ENCODE measurements around the gene CDKN2D.

CDKN2D gene

DNA sequence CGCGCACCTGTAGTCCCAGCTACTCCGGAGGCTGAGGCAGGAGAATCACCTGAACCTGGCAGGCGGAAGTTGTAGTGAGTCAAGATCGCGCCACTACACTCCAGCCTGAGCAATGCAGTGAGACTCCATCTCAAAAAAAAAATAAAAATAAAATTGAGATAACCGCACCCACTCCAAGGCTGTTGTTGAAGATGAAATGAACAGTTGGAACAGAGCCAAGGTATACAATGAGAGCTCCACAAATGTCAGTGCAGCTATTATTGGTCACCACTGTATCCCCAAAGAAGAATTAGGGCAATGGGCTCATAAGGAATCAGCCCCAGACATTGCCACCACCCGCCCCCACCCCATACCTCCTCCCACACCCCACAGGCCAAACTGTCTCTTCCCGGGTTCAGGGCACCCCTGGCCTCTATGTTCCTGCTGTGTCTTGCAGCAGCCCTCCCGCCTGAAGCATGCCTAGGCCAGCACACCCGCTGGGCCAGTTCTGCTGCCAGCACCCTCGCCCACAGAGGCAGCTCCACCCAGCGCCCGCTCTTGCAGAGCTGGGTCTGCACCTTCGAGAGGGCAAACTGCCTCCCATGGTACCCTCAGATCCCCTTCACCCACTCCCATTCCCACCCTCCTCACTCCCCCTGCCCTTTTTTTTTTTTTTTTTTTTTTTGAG lies 48.0 kb downstream of the CDKN2D start:
- no peak for DNase-seq (ENCODE audit: low read depth)

DNA sequence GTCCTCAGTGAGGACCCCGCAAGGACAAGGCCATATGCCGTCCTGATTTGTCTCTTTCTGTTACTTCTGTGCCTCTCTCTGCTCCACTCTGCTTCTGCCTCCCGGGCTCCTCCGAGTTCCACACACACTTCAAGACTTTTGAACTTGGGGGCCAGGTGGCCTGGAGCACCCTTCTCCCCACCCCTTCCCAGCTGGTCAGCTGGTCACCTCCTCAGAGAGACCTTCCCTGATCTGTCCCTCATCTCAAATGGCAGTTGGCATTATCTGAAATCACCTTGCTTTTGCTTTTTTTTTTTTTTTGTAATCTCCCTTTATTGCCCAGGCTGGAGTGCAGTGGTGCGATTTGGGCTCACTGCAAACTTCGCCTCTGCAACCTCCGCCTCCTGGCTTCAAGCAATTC lies 49.4 kb downstream of the CDKN2D start:
- DNase-seq (ENCODE audit: low read depth), result no peak

DNA sequence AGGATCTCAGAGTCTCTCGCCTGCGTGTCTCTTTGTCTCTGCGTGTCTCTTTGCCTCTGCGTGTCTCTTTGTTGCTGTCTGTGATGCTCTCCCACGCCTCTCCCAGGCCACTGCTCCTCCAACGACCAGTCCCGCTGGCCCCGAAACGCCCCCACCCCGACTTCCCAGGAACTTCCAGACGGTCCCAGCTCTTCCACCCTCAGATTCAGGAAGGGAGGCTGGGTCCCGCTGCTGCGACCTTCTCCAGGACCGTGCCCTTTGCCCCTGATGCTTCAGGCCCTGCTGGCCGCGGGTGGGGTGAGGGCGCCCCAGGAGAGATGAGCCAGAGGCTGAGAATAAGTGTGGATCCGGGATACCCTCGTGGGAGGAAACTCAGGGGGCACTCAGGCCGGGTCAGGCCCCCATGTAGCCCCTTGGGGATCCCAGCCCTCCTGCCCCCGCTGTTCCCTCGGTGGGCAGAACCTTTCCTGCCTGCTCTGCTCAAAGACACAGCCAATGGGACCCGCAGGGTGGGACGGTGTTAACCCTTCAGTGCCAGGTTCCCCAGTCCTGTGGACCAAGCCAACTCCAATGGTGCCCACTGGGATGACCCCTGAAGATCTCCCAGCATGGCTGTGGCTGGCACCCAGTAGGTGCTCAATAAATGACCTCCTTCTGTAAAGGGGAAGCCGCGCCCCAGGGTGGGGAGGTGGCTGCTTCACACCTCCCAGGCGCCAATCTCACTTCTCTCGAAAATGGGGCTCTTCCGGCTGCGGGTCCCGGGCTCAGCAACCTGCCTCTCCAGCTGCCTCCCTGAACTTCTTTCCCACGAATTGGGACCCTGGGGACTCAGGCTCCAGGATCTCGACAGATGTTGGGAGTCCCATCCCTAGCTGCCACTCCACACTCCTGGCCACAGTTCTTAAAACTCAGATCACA lies 50.1 kb downstream of the CDKN2D start:
- DNase-seq (ENCODE audit: low read depth), result no peak

DNA sequence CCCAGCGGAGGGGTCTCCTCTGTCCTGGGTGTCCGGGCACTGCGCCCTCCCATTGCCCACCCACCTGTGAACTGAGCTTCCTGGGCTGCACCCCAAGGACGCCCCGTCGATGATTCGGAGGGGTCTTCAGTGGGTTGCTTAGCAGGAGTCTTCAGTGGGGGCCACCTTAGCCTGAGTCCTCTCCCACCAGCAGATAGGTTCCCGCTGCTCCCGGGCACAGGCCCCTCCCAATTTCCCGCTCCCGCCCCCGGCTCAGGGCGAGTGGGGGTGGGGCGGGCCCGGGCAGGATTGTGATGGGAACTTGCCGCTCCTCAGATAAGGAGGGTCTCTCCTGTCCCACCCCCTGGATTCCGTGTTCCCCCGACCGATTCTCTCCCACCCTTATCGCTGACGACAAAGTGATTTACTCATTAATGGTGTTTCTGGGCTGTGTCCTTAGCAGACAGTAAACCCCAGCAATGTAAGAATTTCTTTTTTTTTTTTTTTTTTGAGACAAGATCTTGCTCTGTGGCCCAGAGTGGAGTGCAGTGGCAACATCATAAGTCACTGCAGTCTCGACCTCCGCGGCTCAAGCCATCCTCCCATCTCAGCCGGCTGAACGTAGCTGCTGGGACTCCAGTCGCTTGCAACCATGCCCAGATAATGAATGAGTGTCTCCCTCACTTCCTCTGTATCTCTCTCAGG lies 50.9 kb downstream of the CDKN2D start:
- no peak for DNase-seq (ENCODE audit: low read depth)

DNA sequence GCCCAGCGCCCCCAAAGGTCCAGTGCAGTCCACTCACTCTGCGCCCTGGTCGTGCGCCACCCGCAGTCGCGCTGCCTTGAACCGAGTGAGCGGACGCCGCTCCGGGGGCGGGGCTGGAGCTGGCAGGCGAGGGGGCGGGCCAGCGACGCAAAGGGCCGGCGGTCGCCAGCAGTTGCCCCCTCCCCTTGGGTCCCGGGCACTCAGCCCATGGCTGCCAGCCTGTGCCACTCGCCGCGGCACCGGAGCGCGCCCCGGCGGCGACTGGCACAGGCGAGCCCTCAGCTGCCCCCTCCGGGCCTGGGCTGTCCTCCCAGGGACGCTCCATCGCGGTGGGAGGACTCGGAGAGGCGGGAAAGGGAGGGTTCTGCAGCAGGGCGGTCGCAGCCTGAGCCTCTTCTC lies 51.4 kb downstream of the CDKN2D start, which contains the start of gene S1PR5:
Gene S1PR5, minus strand, starts transcription at position 87 of the 399 bp plus-strand sequence. CDS start 2,436 bp downstream, outside the sequence.
- DNase-seq (ENCODE audit: low read depth), result no peak

DNA sequence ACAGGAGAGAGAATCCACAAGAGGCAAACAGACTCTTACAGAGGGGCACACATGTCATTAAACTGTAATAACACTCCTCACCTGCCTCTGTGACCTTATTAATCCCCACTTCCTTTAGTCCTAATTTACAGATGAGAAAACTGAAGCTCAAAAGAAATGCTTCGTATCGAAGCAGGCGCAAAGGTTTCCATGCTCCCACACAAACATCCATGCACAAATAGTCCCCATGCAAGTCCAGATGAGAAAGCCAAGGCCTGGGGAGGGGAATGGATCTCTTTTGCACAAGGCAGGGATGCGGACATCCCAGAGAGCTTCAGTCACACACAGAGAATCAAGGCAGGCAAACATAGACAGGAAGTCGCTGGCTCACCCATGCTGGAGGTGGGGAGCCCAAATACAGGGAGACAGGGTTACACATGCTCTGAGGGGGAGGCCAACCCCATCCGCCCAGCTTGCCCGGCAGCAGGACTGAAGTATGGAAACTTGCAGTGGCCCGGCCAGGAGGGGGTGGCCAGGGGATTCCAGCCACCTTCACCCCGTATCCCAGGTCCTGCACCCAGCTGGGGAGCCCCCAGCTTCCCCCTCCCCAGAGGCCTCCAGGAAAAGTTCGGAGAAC lies 52.0 kb downstream of the CDKN2D start:
- DNase-seq (ENCODE audit: low read depth), result no peak

All from T follicular helper cell (primary cell).